ENCODE results near the gene RXRA. TPM values are rescaled to one million over a fixed set of nuclear protein-coding genes. Genes with fewer than 3 reads are reported as not detected.
A peak's percentile ranks its signal among the peaks of the same experiment; 100 is the strongest.

Gene RXRA
- total RNA-seq, 2 donors from 2014 or later = 34.5 to 50.8 TPM

DNA sequence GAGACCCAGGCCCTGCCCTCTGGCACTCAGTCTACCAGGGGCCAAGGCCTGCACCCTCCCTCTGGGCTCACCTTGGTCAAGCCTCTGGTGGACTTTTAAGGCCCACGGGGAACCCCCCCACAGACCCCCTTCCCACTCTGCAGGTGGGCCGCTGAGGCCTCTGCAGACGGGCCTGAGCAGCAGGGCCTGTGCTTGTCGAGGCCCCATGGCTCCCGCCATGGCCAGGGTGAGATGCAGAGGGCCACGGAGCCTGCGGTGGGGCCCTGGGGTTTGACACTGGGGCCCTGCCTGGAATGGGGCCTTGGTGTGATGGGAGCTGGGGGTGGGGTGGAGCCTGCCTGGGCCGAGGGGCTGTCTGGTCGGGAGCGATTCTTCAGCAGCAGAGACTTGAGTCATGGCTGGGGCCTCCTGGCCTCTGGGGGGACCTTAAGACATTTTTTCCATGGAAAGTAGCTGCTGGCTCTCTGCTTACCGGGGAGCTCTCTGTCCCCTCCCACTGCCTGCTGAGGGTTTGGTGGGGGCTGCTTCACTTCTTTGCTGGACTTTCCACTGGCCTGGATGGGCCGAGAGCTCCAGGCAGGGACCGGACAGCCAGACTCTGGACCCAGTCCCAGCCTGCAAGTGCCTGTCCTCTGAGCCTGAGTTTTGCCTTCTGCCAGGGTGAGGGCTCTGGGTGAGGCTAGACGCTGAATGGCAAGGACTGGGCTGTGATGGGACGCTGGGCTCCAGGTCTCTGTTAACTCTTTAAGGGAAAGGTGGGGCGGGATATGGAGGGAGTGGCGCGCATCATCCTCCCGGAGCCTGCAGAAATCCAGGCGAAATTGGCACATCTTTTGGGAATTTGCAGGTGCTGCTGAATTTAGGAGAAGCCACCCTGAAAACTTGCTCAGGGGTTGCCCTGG lies 132.2 kb downstream of the RXRA start:
- DNase-seq (ENCODE audit: low spot score) = peak; percentile 83
- Histone ChIP-seq H3K27ac (peak overlapping the region; percentile 90 to 92), H3K4me1 (peaks cover 0 to 41% of the 10 kb centered on the region in 2 donors), H3K36me3 (no peaks in the 10 kb centered on the region), H3K9me3 (no peaks in the 10 kb centered on the region), H3K4me3 (no peak overlapping the region), H3K27me3 (no peaks in the 10 kb centered on the region)
- TF ChIP-seq, protein P1, sequence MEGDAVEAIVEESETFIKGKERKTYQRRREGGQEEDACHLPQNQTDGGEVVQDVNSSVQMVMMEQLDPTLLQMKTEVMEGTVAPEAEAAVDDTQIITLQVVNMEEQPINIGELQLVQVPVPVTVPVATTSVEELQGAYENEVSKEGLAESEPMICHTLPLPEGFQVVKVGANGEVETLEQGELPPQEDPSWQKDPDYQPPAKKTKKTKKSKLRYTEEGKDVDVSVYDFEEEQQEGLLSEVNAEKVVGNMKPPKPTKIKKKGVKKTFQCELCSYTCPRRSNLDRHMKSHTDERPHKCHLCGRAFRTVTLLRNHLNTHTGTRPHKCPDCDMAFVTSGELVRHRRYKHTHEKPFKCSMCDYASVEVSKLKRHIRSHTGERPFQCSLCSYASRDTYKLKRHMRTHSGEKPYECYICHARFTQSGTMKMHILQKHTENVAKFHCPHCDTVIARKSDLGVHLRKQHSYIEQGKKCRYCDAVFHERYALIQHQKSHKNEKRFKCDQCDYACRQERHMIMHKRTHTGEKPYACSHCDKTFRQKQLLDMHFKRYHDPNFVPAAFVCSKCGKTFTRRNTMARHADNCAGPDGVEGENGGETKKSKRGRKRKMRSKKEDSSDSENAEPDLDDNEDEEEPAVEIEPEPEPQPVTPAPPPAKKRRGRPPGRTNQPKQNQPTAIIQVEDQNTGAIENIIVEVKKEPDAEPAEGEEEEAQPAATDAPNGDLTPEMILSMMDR (IDR thresholded peaks at IDR 0.05) = no peak

DNA sequence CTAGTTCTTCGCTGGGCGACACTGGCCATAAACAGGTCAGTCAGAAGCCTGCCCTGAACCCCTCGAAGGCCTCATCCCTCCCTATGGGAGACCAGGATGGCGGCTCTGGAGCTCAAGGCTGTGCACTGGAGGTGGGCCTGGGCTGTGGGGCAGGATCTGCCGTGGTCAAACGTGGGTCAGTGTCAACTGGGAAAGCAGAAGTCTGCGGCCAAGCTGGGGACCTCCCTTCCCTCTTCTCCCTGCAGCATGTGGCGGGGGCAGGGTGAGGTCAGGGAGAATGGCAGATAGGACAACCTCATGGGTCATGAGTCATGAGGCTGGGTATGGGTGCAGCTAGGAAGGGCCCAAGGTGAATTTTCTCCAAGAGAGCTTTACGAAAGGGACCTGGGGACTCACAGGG lies 132.9 kb downstream of the RXRA start:
- H3K4me1 ChIP-seq = peaks cover 0 to 41% of the 10 kb centered on the region in 2 donors
- H3K27me3 ChIP-seq = no peaks in the 10 kb centered on the region
- no peak for DNase-seq (ENCODE audit: low spot score)
- no peaks in the 10 kb centered on the region for H3K36me3 ChIP-seq
- H3K4me3 ChIP-seq = no peak overlapping the region
- no peaks in the 10 kb centered on the region for H3K9me3 ChIP-seq
- TF ChIP-seq, protein P1 (IDR thresholded peaks at IDR 0.05) = no peak
- H3K27ac ChIP-seq = peak overlapping the region in 1 of 2 donors; percentile 92

DNA sequence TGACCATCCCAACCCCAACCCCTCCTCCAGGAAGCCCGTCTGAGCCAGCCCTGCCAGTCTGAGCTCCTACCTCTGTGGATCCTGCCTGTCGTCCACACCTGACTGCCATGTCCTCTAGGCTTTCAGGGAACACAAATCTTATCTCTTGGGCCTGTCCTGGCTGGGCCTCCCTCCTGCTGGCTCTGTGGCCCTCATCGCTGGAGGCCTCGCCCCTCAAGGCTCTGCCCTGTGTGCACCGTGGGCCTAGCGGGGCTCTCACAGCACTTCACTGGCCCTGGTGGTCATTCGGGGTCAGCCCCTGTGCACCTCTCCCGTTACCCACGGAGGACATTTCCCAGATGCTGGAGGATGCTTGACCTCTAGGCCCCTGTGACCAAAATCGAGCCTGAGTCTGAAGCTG lies 133.3 kb downstream of the RXRA start:
- H3K36me3 ChIP-seq = no peaks in the 10 kb centered on the region
- TF ChIP-seq, protein P1 (IDR thresholded peaks at IDR 0.05) = no peak
- no peak overlapping the region for H3K27ac ChIP-seq
- H3K4me1 ChIP-seq = peaks cover 0 to 41% of the 10 kb centered on the region in 2 donors
- no peak for DNase-seq (ENCODE audit: low spot score)
- H3K9me3 ChIP-seq = no peaks in the 10 kb centered on the region
- H3K4me3 ChIP-seq = no peak overlapping the region
- no peaks in the 10 kb centered on the region for H3K27me3 ChIP-seq

DNA sequence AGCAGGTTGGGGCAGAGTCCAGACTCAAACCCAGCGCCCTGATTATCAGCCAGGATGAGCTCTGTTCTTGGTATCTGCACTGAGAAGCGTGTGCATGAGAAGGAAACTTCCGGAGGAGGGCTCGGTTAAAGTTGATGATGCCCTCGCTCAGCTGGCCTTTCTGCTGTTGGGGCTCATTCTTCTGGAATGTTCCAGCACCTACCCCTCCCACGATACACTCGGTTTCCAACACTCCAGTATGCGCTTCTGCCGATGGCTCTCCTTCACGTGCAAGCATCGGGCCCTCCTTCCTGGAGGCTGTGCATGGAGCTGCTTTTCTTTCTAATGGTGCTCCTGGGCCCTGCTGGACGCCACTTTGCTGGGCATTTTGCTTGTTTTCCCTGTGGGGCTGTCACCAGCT lies 134.0 kb downstream of the RXRA start:
- no peak for DNase-seq (ENCODE audit: low spot score)
- TF ChIP-seq, protein P1 (IDR thresholded peaks at IDR 0.05) = no peak
- Histone ChIP-seq H3K27me3 (no peaks in the 10 kb centered on the region), H3K9me3 (no peaks in the 10 kb centered on the region), H3K4me1 (peaks cover 0 to 41% of the 10 kb centered on the region in 2 donors), H3K4me3 (no peak overlapping the region), H3K27ac (no peak overlapping the region), H3K36me3 (no peaks in the 10 kb centered on the region)

DNA sequence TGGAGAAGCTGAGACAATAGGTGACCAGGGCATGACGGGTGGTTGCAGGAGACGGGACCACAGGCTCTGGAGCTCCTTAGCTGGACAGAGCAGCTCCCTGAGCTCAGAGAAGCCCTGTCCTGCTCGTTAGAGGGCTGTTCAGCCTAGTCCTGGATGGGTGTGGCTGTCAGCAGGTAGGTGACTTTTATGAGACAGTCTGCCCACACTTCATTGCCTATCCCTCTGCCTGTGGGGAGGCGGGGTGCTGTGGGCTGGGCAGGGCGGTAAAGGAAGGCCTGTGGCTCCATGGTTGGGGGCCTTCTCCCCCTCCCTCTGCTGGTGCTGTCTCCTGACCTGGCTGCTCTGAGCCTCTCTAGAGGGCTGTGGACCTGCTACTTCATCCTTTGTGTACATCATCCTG lies 134.6 kb downstream of the RXRA start:
- no peaks in the 10 kb centered on the region for H3K9me3 ChIP-seq
- H3K27ac ChIP-seq = no peak overlapping the region
- no peaks in the 10 kb centered on the region for H3K36me3 ChIP-seq
- H3K4me3 ChIP-seq = no peak overlapping the region
- DNase-seq (ENCODE audit: low spot score) = no peak
- no peaks in the 10 kb centered on the region for H3K27me3 ChIP-seq
- H3K4me1 ChIP-seq = peaks cover 0 to 34% of the 10 kb centered on the region in 2 donors
- TF ChIP-seq, protein P1 (IDR thresholded peaks at IDR 0.05) = no peak

Measured in right atrium auricular region (tissue), 2 donors.